Body of pancreas (tissue), 4 donors: Measurements from ENCODE around the gene TMBIM1. TPM values are rescaled to one million over a fixed set of nuclear protein-coding genes. Genes with fewer than 3 reads are reported as not detected.

Experiments used
- microRNA-seq, 2 donors: library from miRNA; unstranded; fragments of <30 nt; microRNA quantifications; one replicate each; pipeline ENCODE4, GENCODE V29; 2016; ENCODE audit warnings: borderline number of aligned reads in 2 of 2, borderline replicate concordance in 2 of 2
- small RNA-seq: library from RNA; depleted of rRNA; stranded (forward); fragments of <200 nt; gene quantifications from one replicate; pipeline ENCODE3, GENCODE V24; 2016
- total RNA-seq, 2 donors: library from RNA; depleted of rRNA; stranded (reverse); fragments of >200 nt; gene quantifications; one replicate each; pipeline ENCODE4 v1.1.0, GENCODE V29; 2016

Gene TMBIM1
- total RNA-seq, 2 donors from 2014 or later, result 125 to 148 TPM

Small RNAs within 50 kb of the gene (microRNA-seq; reads per million reads assigned to microRNA genes)
- gene MIR6513, result 8.1 to 8.4 reads per million in 2 donors
- 0.90 to 0.93 reads per million in 2 donors for gene MIR6810

Small RNAs within 50 kb of the gene (small RNA-seq; reads per million reads assigned to genes)
- gene MIR6810, result not detected

Other genes starting within 250 kb of the TMBIM1 start
- not detected for gene RUFY4, start 223.2 kb downstream of the TMBIM1 start, total RNA-seq
- gene CXCR2, start 166.5 kb downstream of the TMBIM1 start, total RNA-seq, result not detected
- gene CXCR1, start 125.5 kb downstream of the TMBIM1 start, total RNA-seq, result not detected
- 10 to 100 TPM; 68.6 to 96.2 TPM for gene ARPC2, start 75.3 kb downstream of the TMBIM1 start, total RNA-seq
- 10 to 100 TPM in 1 of 2 donors, 1 to 10 TPM in 1; 3.1 to 90.3 TPM for gene GPBAR1, start 31.5 kb downstream of the TMBIM1 start, total RNA-seq
- gene AAMP, start 22.4 kb downstream of the TMBIM1 start, total RNA-seq, result 100 to 1,000 TPM in 1 of 2 donors, 10 to 100 TPM in 1; 61.5 to 114 TPM
- 10 to 100 TPM; 17.1 to 21.3 TPM for gene PNKD, start 22.0 kb downstream of the TMBIM1 start, total RNA-seq
- gene CATIP, start 64.4 kb upstream of the TMBIM1 start, total RNA-seq, result under 1 TPM; 0.33 to 0.52 TPM
- 1 to 10 TPM; 3.0 to 7.3 TPM for gene SLC11A1, start 89.8 kb upstream of the TMBIM1 start, total RNA-seq
- gene CTDSP1, start 107.4 kb upstream of the TMBIM1 start, total RNA-seq, result 10 to 100 TPM; 67.2 to 98.9 TPM
- 10 to 100 TPM; 15.3 to 15.8 TPM for gene VIL1, start 126.6 kb upstream of the TMBIM1 start, total RNA-seq